Testis (tissue), 3 donors: ENCODE measurements around the gene MAP3K1. TPM values are rescaled to one million over a fixed set of nuclear protein-coding genes. Genes with fewer than 3 reads are reported as not detected.
"Not testable (repeated sequence)": the region's sequence is repeated elsewhere in the genome, so short reads cannot be mapped to it uniquely, and the experiment has no call there.

Experiments used
- DNase-seq: peaks from one replicate; pipeline ENCODE4 v3.0.0-alpha.2; 2019
- H3K27ac ChIP-seq, 2 donors: fragments of 200-600 bp; sonication (generic); one replicate each; pipeline ENCODE4 v1.5.1; 2019
- H3K27me3 ChIP-seq: fragments of 200-600 bp; sonication (generic); one replicate; pipeline ENCODE4 v1.5.1; 2019
- H3K36me3 ChIP-seq: fragments of 200-600 bp; sonication (generic); one replicate; pipeline ENCODE4 v1.5.1; 2017; ENCODE audit warnings: low read depth; ENCODE audit errors: missing control alignments
- H3K4me1 ChIP-seq: fragments of 200-600 bp; sonication (generic); one replicate; pipeline ENCODE4 v1.5.1; 2019
- H3K4me3 ChIP-seq, 2 donors: fragments of 200-600 bp; sonication (generic); one replicate each; pipeline ENCODE4 v1.5.1; 2017 to 2019
- H3K9me3 ChIP-seq: fragments of 200-600 bp; sonication (generic); one replicate; pipeline ENCODE4 v1.5.1; 2017
- POLR2A ChIP-seq: fragments of 450-650 bp; IDR thresholded peaks from one replicate; pipeline ENCODE4 v1.6.1; 2017; ENCODE audit warnings: antibody characterized with exemption, mild to moderate bottlenecking, moderate library complexity
- WGBS, 2 donors: methylation state at CpG; one replicate each; pipeline ENCODE4 v1.1.5; 2018; 5-methylcytosine and 5-hydroxymethylcytosine counted together
- intact Hi-C: fragments of 100-400 bp; cut with DNase I; formaldehyde crosslinking; loops from one replicate; pipeline ENCODE4 v1.15.1; 2023; ENCODE audit warnings: low total_unique reads
- polyA plus RNA-seq: library from polyadenylated mRNA; stranded (reverse); fragments of 350-450 nt; fragmentation: Illumina TruSeq; extraction: RNeasy Lipid Tissue Mini Kit (QIAGEN cat#74804); gene quantifications from one replicate; pipeline ENCODE4 v1.2.3, GENCODE V29; 2014; ENCODE audit warnings: low read depth, low replicate concordance; ENCODE audit not compliant: insufficient read depth
- total RNA-seq, 2 donors: library from RNA; depleted of rRNA; stranded (reverse); fragments of >200 nt; gene quantifications; one replicate each; pipeline ENCODE4 v1.2.3, GENCODE V29; 2016
- TF ChIP-seq, protein P1 (sequence below), 3 experiments: fragments of 450-650 bp in 2 of 3; fragments of 200-600 bp in 1 of 3; sonication (generic) in 1 of 3; IDR thresholded peaks; one replicate each; pipeline ENCODE4 v1.5.1; 2016 to 2019; ENCODE audit warnings: antibody characterized with exemption in 3 of 3, mild to moderate bottlenecking in 2 of 3, moderate library complexity in 1 of 3

The MAP3K1 gene
- total and polyA plus RNA-seq, 3 donors from 2014 or later, result 20.4 to 52.0 (median 42.5) TPM

- intact Hi-C loops, result no loop called here
- no peaks in the 10 kb centered on the region for H3K27me3 ChIP-seq
- 27 to 28% methylated on average over 8 of the region's 8 CpGs for WGBS, 2 donors
These were observed 2.1 kb downstream of the MAP3K1 start for GRCh38 chr5:56817263-56818014.

DNA sequence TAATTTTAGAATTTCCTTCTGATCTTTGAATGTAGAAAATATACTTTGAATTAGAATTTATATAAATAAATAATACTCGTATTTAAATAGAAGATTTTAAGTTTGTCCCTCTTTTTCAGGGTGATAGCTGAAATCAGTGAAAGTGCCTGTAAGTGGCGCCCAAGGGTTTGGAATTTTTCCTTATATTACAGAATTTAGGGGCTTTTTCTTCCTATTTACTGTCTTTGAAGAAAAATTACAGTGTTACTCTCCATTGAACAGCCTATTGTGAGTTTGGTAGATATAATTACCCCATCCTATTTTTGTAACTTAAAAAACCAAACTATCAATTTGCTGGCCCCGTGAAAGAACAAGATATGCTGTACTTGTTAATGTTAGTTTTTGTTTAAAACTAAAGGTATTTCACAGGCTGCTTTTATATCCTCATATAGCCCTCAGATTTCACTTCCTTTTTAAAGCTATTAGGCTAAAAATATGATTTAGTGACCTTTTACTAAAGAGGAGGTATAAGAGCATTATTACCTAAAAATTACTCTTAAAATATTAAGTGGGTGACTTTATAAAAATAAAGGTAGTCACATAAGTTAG, 3.2 kb downstream of the MAP3K1 start:
- 30 to 35% methylated on average over 3 of the region's 3 CpGs for WGBS, 2 donors
- Histone ChIP-seq H3K36me3 (no peaks in the 10 kb centered on the region), H3K4me3 (no peak overlapping the region), H3K4me1 (no peaks in the 10 kb centered on the region), H3K27ac (peak overlapping the region; percentile 56 to 97), H3K9me3 (no peaks in the 10 kb centered on the region), H3K27me3 (no peaks in the 10 kb centered on the region)
- no peak for TF ChIP-seq POLR2A
- TF ChIP-seq, protein P1, sequence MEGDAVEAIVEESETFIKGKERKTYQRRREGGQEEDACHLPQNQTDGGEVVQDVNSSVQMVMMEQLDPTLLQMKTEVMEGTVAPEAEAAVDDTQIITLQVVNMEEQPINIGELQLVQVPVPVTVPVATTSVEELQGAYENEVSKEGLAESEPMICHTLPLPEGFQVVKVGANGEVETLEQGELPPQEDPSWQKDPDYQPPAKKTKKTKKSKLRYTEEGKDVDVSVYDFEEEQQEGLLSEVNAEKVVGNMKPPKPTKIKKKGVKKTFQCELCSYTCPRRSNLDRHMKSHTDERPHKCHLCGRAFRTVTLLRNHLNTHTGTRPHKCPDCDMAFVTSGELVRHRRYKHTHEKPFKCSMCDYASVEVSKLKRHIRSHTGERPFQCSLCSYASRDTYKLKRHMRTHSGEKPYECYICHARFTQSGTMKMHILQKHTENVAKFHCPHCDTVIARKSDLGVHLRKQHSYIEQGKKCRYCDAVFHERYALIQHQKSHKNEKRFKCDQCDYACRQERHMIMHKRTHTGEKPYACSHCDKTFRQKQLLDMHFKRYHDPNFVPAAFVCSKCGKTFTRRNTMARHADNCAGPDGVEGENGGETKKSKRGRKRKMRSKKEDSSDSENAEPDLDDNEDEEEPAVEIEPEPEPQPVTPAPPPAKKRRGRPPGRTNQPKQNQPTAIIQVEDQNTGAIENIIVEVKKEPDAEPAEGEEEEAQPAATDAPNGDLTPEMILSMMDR (IDR thresholded peaks at IDR 0.05), result peak in 1 of 3 experiments; percentile 25
- intact Hi-C loops, result no loop called here
- DNase-seq, result no peak

More at GRCh38 chr5:56817263-56818014, 2.1 kb downstream of the MAP3K1 start:
- TF ChIP-seq POLR2A, result no peak
- TF ChIP-seq, protein P1 (IDR thresholded peaks at IDR 0.05), result no peak
- no peak for DNase-seq
- Histone ChIP-seq H3K9me3 (no peaks in the 10 kb centered on the region), H3K27ac (peak overlapping the region; percentile 95 to 97), H3K4me3 (peak overlapping the region; percentile 95 to 97), H3K4me1 (no peaks in the 10 kb centered on the region), H3K36me3 (no peaks in the 10 kb centered on the region)

GRCh38 chr5:56819060-56819881, 3.9 kb downstream of the MAP3K1 start:
- intact Hi-C loops, result no loop called here
- no peak overlapping the region for H3K4me3 ChIP-seq
- no peak for DNase-seq
- no peaks in the 10 kb centered on the region for H3K9me3 ChIP-seq
- peaks cover 5% of the 10 kb centered on the region for H3K4me1 ChIP-seq
- TF ChIP-seq POLR2A, result no peak
- TF ChIP-seq, protein P1 (IDR thresholded peaks at IDR 0.05), result no peak
- WGBS, 2 donors, result 33 to 43% methylated on average over 6 of the region's 6 CpGs
- H3K27ac ChIP-seq, result peak overlapping the region; percentile 56 to 97
- H3K27me3 ChIP-seq, result no peaks in the 10 kb centered on the region
- no peaks in the 10 kb centered on the region for H3K36me3 ChIP-seq

- intact Hi-C loops, H3K27ac ChIP-seq, H3K27me3 ChIP-seq, H3K4me3 ChIP-seq, DNase-seq, H3K36me3 ChIP-seq, H3K9me3 ChIP-seq: not testable (repeated sequence)
- WGBS, 2 donors, result 82% methylated on average over 5 of the region's 5 CpGs
- peaks cover 19% of the 10 kb centered on the region for H3K4me1 ChIP-seq
These were observed 6.5 kb downstream of the MAP3K1 start for GRCh38 chr5:56821868-56822267.

DNA sequence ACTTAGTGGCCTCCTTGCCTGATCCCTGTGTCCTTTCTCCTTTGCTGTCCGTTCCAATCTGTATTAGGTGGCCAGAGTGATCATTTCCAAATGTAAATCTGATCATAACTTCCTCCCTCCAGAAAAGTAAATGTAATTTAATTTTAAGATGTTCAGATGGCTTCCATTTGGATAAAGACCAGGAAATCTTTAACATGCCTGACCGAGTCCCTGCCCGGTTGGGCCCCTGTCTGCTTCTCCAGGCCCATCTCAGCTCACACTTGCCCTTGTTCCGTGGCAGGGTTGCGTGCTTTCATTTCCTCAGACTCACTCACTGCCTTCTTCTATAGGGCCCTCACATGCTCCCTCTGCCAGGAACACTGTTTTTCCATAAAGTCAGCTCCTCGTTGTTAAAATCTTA, 7.6 kb downstream of the MAP3K1 start:
- WGBS, 2 donors, result 65 to 78% methylated on average over 6 of the region's 6 CpGs
- intact Hi-C loops, result no loop called here
- H3K9me3 ChIP-seq, result no peaks in the 10 kb centered on the region
- H3K27ac ChIP-seq, result no peak overlapping the region
- no peak overlapping the region for H3K4me3 ChIP-seq
- peaks cover 28% of the 10 kb centered on the region for H3K4me1 ChIP-seq
- TF ChIP-seq POLR2A, result no peak
- TF ChIP-seq, protein P1 (IDR thresholded peaks at IDR 0.05), result no peak
- no peaks in the 10 kb centered on the region for H3K27me3 ChIP-seq
- no peak for DNase-seq
- H3K36me3 ChIP-seq, result no peaks in the 10 kb centered on the region
